Putamen (tissue), 1 donor: Measurements from ENCODE around the gene TBCEL.

ENCODE experiments used
- DNase-seq: peaks from one replicate; pipeline ENCODE4 v3.0.0-alpha.2; 2016; ENCODE audit warnings: low spot score

Gene TBCEL

GRCh38 chr11:121140369-121140768, 116.5 kb downstream of the TBCEL start:
- DNase-seq = no peak
